ENCODE results near the gene ZNF775. TPM values are rescaled to one million over a fixed set of nuclear protein-coding genes. Genes with fewer than 3 reads are reported as not detected.

ZNF775 gene
- total and polyA plus RNA-seq, 2 of the 13 experiments (the other 11 are each of a cell fraction or from before 2014, with no cell fraction given) = 3.1 to 3.2 TPM

GRCh38 chr7:150404805-150405583 is 25.9 kb downstream of the ZNF775 start:
- intact Hi-C loops (cut with micrococcal nuclease; ENCODE audit: unreplicated experiment) (loop anchor here (2.0 kb wide), 1 partner anchor 16 kb away; no protein-coding TSS in a partner anchor), in situ Hi-C loops (cut with HindIII; ENCODE audit: extremely low pct_ligation_motif_present, low pct_unique_long_range_greater_than_20kb) (loop anchor here (5.0 kb wide), 1 partner anchor 63 kb away; the partner anchor contains the start of gene RARRES2)
- Histone ChIP-seq H2AFZ (ENCODE audit: low read length) (no peak overlapping the region), H3K4me3 (replicated peaks in 1 of 3; ENCODE audit: insufficient read depth in 1 of 3, low read depth in 2 of 3, low read length in 3 of 3) (peak overlapping the region; percentile 75 to 81 (median 79)), H3K27me3 (ENCODE audit: control insufficient read depth in 1 of 2, insufficient read depth in 2 of 2, low read length in 2 of 2) (no peaks in the 10 kb centered on the region), H3K27ac (ENCODE audit: extremely low read length, insufficient read depth, low read length) (peak overlapping the region; percentile 69), H4K20me1 (ENCODE audit: insufficient read depth, low read length) (no peaks in the 10 kb centered on the region), H3K36me3 (replicated peaks in 1 of 2; ENCODE audit: control insufficient read depth in 1 of 2, insufficient read depth in 2 of 2, low read length in 2 of 2) (no peaks in the 10 kb centered on the region), H3K79me2 (ENCODE audit: insufficient read depth, low read length) (no peaks in the 10 kb centered on the region), H3K4me2 (ENCODE audit: low read depth, low read length) (peak overlapping the region; percentile 94), H3K4me1 (ENCODE audit: insufficient read depth, low read length) (peaks cover 65% of the 10 kb centered on the region), H3K9me3 (ENCODE audit: low read length) (no peaks in the 10 kb centered on the region), H3K9ac (ENCODE audit: insufficient read depth, low read depth, low read length) (peak overlapping the region; percentile 83)
- no peak for FAIRE-seq
- DNase-seq (ENCODE audit: low spot score) = peak; percentile 75
- BruUV-seq (replicated peaks) = no TSS peak
- ATAC-seq = peak; percentile 72
- ChIA-PET POLR2A (interaction anchor here (0.8 to 8.8 kb wide), 13 partner anchors 10 to 82 kb away, joined by 3 to 181 read pairs (median 8); partner anchors contain the start of genes ACTR3C, LRRC61, REPIN1 and ZNF775), CTCF (ENCODE audit: low intra/inter-chr PET ratio, low total read pairs) (no interaction called here)
- WGBS (ENCODE audit: low lambda C conversion rate) = 0% methylated on average over 16 of the region's 86 CpGs
- TF ChIP-seq NR2F1 (CRISPR knock-in tag; IDR thresholded peaks at IDR 0.05) (peak in 1 of 2 experiments; percentile 29; a peak in 1 of 4 replicates), CENPX (CRISPR knock-in tag; IDR thresholded peaks at IDR 0.05) (no peak), ZBTB2 (CRISPR knock-in tag; IDR thresholded peaks at IDR 0.05; ENCODE audit: low read depth) (peak; percentile 81), NR1H2 (CRISPR knock-in tag; IDR thresholded peaks at IDR 0.05; ENCODE audit: borderline replicate concordance, low read depth) (no peak), NFKBIZ (CRISPR knock-in tag; IDR thresholded peaks at IDR 0.05) (no peak), FOXP4 (CRISPR knock-in tag; IDR thresholded peaks at IDR 0.05) (no peak; the same call in 1 of the 2 replicates), ATF3 (CRISPR knock-in tag; IDR thresholded peaks at IDR 0.05) (peak; percentile 9), CSRNP1 (CRISPR knock-in tag; IDR thresholded peaks at IDR 0.05) (0 out of 2 replicates have a peak, but pooled peaks have one; percentile 22), POLR2A (IDR thresholded peaks at IDR 0.05; ENCODE audit: insufficient read depth in 1 of 2, low read depth in 2 of 2, low read length in 2 of 2) (peak; percentile 65 to 69), ZBTB7A (CRISPR knock-in tag; IDR thresholded peaks at IDR 0.05) (peak; percentile 29; the same call in 1 of the 2 replicates), TFDP1 (CRISPR knock-in tag; IDR thresholded peaks at IDR 0.05; ENCODE audit: borderline replicate concordance) (peak; percentile 76; the same call in 1 of the 2 replicates), YEATS4 (CRISPR knock-in tag; IDR thresholded peaks at IDR 0.05; ENCODE audit: borderline replicate concordance) (peak; percentile 32; the same call in 1 of the 2 replicates), ZNF547 (CRISPR knock-in tag; IDR thresholded peaks at IDR 0.05) (no peak; the same call in 1 of the 2 replicates), ZNF280B (CRISPR knock-in tag; IDR thresholded peaks at IDR 0.05; ENCODE audit: borderline replicate concordance) (no peak)
